Smooth muscle cell (in vitro differentiated cells): Measurements from ENCODE around the gene CSMD2. TPM values are rescaled to one million over a fixed set of nuclear protein-coding genes. Genes with fewer than 3 reads are reported as not detected.

Source experiments
- DNase-seq: peaks from one replicate; lab custom pipeline; 2025; ENCODE audit not compliant: unreplicated experiment; lab: John Stamatoyannopoulos, UW
- H2AFZ ChIP-seq: fragments of 200-600 bp; sonication (generic); 2 replicates; pipeline ENCODE4 v1.6.0; 2016; ENCODE audit warnings: antibody characterized with exemption, low read depth, mild to moderate bottlenecking
- H3F3A ChIP-seq: fragments of 200-600 bp; sonication (generic); 2 replicates; pipeline ENCODE4 v1.6.0; 2017; ENCODE audit warnings: antibody characterized with exemption, low read depth
- H3K27ac ChIP-seq: fragments of 200-600 bp; sonication (generic); 2 replicates; pipeline ENCODE4 v1.5.1; 2016; ENCODE audit warnings: low read depth, mild to moderate bottlenecking
- H3K27me3 ChIP-seq: fragments of 200-600 bp; sonication (generic); 2 replicates; pipeline ENCODE4 v1.6.1; 2016; ENCODE audit warnings: low read depth, mild to moderate bottlenecking
- H3K36me3 ChIP-seq: fragments of 200-600 bp; sonication (generic); 2 replicates; pipeline ENCODE4 v1.5.1; 2016; ENCODE audit warnings: low read depth
- H3K4me1 ChIP-seq: fragments of 200-600 bp; sonication (generic); 2 replicates; pipeline ENCODE4 v1.5.1; 2016; ENCODE audit warnings: low read depth
- H3K4me2 ChIP-seq: fragments of 200-600 bp; sonication (generic); 2 replicates; pipeline ENCODE4 v1.6.0; 2016; ENCODE audit warnings: mild to moderate bottlenecking
- H3K4me3 ChIP-seq: fragments of 200-600 bp; sonication (generic); 2 replicates; pipeline ENCODE4 v1.5.1; 2016; ENCODE audit warnings: mild to moderate bottlenecking
- H3K79me2 ChIP-seq: fragments of 200-600 bp; sonication (generic); 2 replicates; pipeline ENCODE4 v1.6.0; 2016; ENCODE audit warnings: low read depth, mild to moderate bottlenecking
- H3K9ac ChIP-seq: fragments of 200-600 bp; sonication (generic); 2 replicates; pipeline ENCODE4 v1.6.0; 2016; ENCODE audit warnings: low read depth
- H3K9me3 ChIP-seq: fragments of 200-600 bp; sonication (generic); replicated peaks from 2 replicates; pipeline ENCODE4 v1.5.1; 2016; ENCODE audit warnings: low read depth
- H4K20me1 ChIP-seq: fragments of 200-600 bp; sonication (generic); 2 replicates; pipeline ENCODE4 v1.6.0; 2016; ENCODE audit warnings: low read depth
- CTCF ChIP-seq: fragments of 200-600 bp; sonication (generic); IDR thresholded peaks from 2 replicates; pipeline ENCODE4 v1.5.1; 2017; ENCODE audit warnings: borderline replicate concordance, mild to moderate bottlenecking, antibody characterized with exemption; ENCODE audit not compliant: insufficient read depth, poor library complexity, severe bottlenecking
- WGBS: methylation state at CpG from one replicate; pipeline ENCODE4 v1.1.7; 2016; ENCODE audit warnings: low lambda C conversion rate; 5-methylcytosine and 5-hydroxymethylcytosine counted together
- polyA plus RNA-seq: library from polyadenylated mRNA; unstranded; fragments of >200 nt; fragmentation: Nextera tagmentation; extraction: Ambion mirVana; gene quantifications from 2 replicates; pipeline ENCODE4 v1.2.1, GENCODE V29; 2016
- total RNA-seq: library from RNA; depleted of rRNA; stranded (reverse); fragments of >200 nt; gene quantifications from 2 replicates; pipeline ENCODE4 v1.2.3, GENCODE V29; 2014

CSMD2 gene
- total and polyA plus RNA-seq, 2 experiments from 2014 or later: 0.65 to 1.8 TPM

GRCh38 chr1:33841494-33841893 is 323.5 kb downstream of the CSMD2 start:
- Histone ChIP-seq H3K9ac (no peak overlapping the region), H3K27ac (no peak overlapping the region), H3K9me3 (no peaks in the 10 kb centered on the region), H3K4me2 (no peak overlapping the region), H4K20me1 (no peaks in the 10 kb centered on the region), H3K4me1 (no peaks in the 10 kb centered on the region), H3K79me2 (no peaks in the 10 kb centered on the region), H3K27me3 (no peaks in the 10 kb centered on the region), H3F3A (no peaks in the 10 kb centered on the region), H3K36me3 (no peaks in the 10 kb centered on the region), H2AFZ (no peak overlapping the region), H3K4me3 (no peak overlapping the region)
- WGBS: 58% methylated on average over 1 of the region's 1 CpG
- no peak for TF ChIP-seq CTCF
- DNase-seq: no peak

GRCh38 chr1:33837635-33838034 is 327.4 kb downstream of the CSMD2 start:
- 85% methylated on average over 3 of the region's 3 CpGs for WGBS
- no peaks in the 10 kb centered on the region for H3F3A ChIP-seq
- no peaks in the 10 kb centered on the region for H3K27me3 ChIP-seq
- no peak overlapping the region for H3K4me3 ChIP-seq
- no peaks in the 10 kb centered on the region for H4K20me1 ChIP-seq
- DNase-seq: no peak
- no peaks in the 10 kb centered on the region for H3K79me2 ChIP-seq
- H3K9ac ChIP-seq: no peak overlapping the region
- H3K36me3 ChIP-seq: no peaks in the 10 kb centered on the region
- H3K9me3 ChIP-seq: no peaks in the 10 kb centered on the region
- H2AFZ ChIP-seq: no peak overlapping the region
- no peak overlapping the region for H3K27ac ChIP-seq
- H3K4me1 ChIP-seq: no peaks in the 10 kb centered on the region
- TF ChIP-seq CTCF: no peak
- no peak overlapping the region for H3K4me2 ChIP-seq

GRCh38 chr1:33836911-33837310 is 328.1 kb downstream of the CSMD2 start:
- Histone ChIP-seq H3K9me3 (no peaks in the 10 kb centered on the region), H3K4me3 (no peak overlapping the region), H3K4me1 (no peaks in the 10 kb centered on the region), H3K27ac (no peak overlapping the region), H3K9ac (no peak overlapping the region), H3K36me3 (no peaks in the 10 kb centered on the region), H3K79me2 (no peaks in the 10 kb centered on the region), H2AFZ (no peak overlapping the region), H3K4me2 (no peak overlapping the region), H3K27me3 (no peaks in the 10 kb centered on the region), H4K20me1 (no peaks in the 10 kb centered on the region), H3F3A (no peaks in the 10 kb centered on the region)
- 86% methylated on average over 4 of the region's 4 CpGs for WGBS
- DNase-seq: no peak
- no peak for TF ChIP-seq CTCF

- no peaks in the 10 kb centered on the region for H3F3A ChIP-seq
- no peaks in the 10 kb centered on the region for H3K79me2 ChIP-seq
- H4K20me1 ChIP-seq: no peaks in the 10 kb centered on the region
- no peak overlapping the region for H3K27ac ChIP-seq
- H3K27me3 ChIP-seq: no peaks in the 10 kb centered on the region
- no peak overlapping the region for H3K4me2 ChIP-seq
- H3K9ac ChIP-seq: no peak overlapping the region
- WGBS: 92% methylated on average over 5 of the region's 5 CpGs
- DNase-seq: no peak
- H3K4me1 ChIP-seq: no peaks in the 10 kb centered on the region
- H3K36me3 ChIP-seq: no peaks in the 10 kb centered on the region
- no peak overlapping the region for H2AFZ ChIP-seq
- H3K9me3 ChIP-seq: no peaks in the 10 kb centered on the region
- no peak for TF ChIP-seq CTCF
- no peak overlapping the region for H3K4me3 ChIP-seq
These were observed 336.4 kb downstream of the CSMD2 start for GRCh38 chr1:33828654-33829053.
